ENCODE results near the gene FAS.

FAS gene

GRCh38 chr10:89063465-89063864, 72.9 kb downstream of the FAS start:
- Histone ChIP-seq H3K9me2 (replicated peaks; ENCODE audit: low read depth, low read length) (no peaks in the 10 kb centered on the region), H4K20me1 (ENCODE audit: insufficient read depth, low read length, poor library complexity, severe bottlenecking) (no peaks in the 10 kb centered on the region), H3K4me1 (ENCODE audit: insufficient read depth, low read length, poor library complexity, severe bottlenecking) (no peaks in the 10 kb centered on the region), H3K9ac (ENCODE audit: low read depth, low read length, poor library complexity, severe bottlenecking) (no peak overlapping the region), H3K36me3 (ENCODE audit: insufficient read depth, low read length) (no peaks in the 10 kb centered on the region), H3K9me3 (ENCODE audit: insufficient read depth, low read depth, low read length) (no peaks in the 10 kb centered on the region), H2AFZ (ENCODE audit: low read length) (no peak overlapping the region), H3K79me2 (ENCODE audit: insufficient read depth, low read length) (no peaks in the 10 kb centered on the region), H3K4me3 (ENCODE audit: low read length, poor library complexity, severe bottlenecking) (no peak overlapping the region), H3F3A (ENCODE audit: low read depth) (no peaks in the 10 kb centered on the region), H3K27me3 (ENCODE audit: insufficient read depth, low read length, poor library complexity, severe bottlenecking) (no peaks in the 10 kb centered on the region), H3K4me2 (ENCODE audit: low read depth, low read length, poor library complexity, severe bottlenecking) (no peak overlapping the region)
- TF ChIP-seq CTCF (conservative IDR thresholded peaks at IDR 0.05; ENCODE audit: low read length) (no peak), EZH2phosphoT487 (IDR thresholded peaks at IDR 0.05; ENCODE audit: borderline replicate concordance) (no peak)

- Histone ChIP-seq H3K4me2 (ENCODE audit: low read depth, low read length, poor library complexity, severe bottlenecking) (no peak overlapping the region), H3K9me3 (ENCODE audit: insufficient read depth, low read depth, low read length) (no peaks in the 10 kb centered on the region), H4K20me1 (ENCODE audit: insufficient read depth, low read length, poor library complexity, severe bottlenecking) (no peaks in the 10 kb centered on the region), H3K9ac (ENCODE audit: low read depth, low read length, poor library complexity, severe bottlenecking) (no peak overlapping the region), H3K4me3 (ENCODE audit: low read length, poor library complexity, severe bottlenecking) (no peak overlapping the region), H3F3A (ENCODE audit: low read depth) (no peaks in the 10 kb centered on the region), H3K79me2 (ENCODE audit: insufficient read depth, low read length) (no peaks in the 10 kb centered on the region), H3K9me2 (replicated peaks; ENCODE audit: low read depth, low read length) (no peaks in the 10 kb centered on the region), H3K4me1 (ENCODE audit: insufficient read depth, low read length, poor library complexity, severe bottlenecking) (no peaks in the 10 kb centered on the region), H3K27me3 (ENCODE audit: insufficient read depth, low read length, poor library complexity, severe bottlenecking) (no peaks in the 10 kb centered on the region), H2AFZ (ENCODE audit: low read length) (no peak overlapping the region), H3K36me3 (ENCODE audit: insufficient read depth, low read length) (no peaks in the 10 kb centered on the region)
- TF ChIP-seq EZH2phosphoT487 (IDR thresholded peaks at IDR 0.05; ENCODE audit: borderline replicate concordance) (no peak), CTCF (conservative IDR thresholded peaks at IDR 0.05; ENCODE audit: low read length) (no peak)
Measured at GRCh38 chr10:89064748-89065147, 74.2 kb downstream of the FAS start.

Data from Loucy (cell line).